NCI-H524 (cell line): ENCODE measurements around the gene STXBP2.

Experiments
- DNase-seq, 2 experiments: peaks; one replicate each; lab custom pipeline; 2025; lab: John Stamatoyannopoulos, UW

The STXBP2 gene

GRCh38 chr19:7650148-7650547 is 13.2 kb downstream of the STXBP2 start:
- no peak for DNase-seq

GRCh38 chr19:7652061-7652641 is 15.2 kb downstream of the STXBP2 start:
- peak; percentile 66 to 82 for DNase-seq

DNA sequence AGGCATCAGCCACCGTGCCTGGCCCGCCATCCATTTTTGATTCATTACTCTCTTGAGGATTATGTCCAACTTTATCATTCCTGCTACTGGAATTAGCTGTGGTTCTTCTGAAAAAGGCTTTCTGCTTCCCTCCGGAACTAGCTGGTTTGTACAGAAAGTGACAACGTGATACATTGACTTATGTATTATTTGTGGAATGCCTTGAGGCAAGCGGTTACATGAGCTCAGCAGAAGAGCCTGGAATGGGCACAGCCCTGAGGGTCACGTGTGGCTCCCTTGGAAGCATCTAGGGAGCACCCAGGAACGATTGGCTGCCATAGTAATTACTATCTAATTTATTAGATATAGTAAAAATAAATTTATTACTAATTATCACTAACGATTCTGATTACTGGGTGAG is 17.5 kb downstream of the STXBP2 start:
- no peak for DNase-seq

DNA sequence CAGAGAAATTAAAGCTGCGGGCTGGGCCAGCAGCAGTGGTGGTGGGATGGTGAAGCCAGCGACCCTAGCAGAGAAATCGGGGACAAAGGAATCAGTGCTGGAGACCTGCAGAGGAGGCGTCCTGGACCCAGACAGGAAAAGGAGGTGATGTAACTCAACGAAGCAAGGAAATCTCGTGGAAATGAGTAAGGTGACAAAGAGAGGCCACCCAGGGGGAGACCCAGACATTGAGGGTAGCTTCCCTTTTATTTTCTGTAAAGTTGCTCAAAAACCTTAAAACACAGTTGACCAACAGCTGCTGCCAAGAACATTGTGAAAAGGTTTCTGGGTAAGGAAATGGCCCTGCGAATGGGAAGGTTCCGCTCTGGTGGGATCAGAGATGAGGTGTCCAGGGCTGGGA is 18.7 kb downstream of the STXBP2 start:
- no peak for DNase-seq

- no peak for DNase-seq
Observed at GRCh38 chr19:7657131-7657751, 20.3 kb downstream of the STXBP2 start.

DNA sequence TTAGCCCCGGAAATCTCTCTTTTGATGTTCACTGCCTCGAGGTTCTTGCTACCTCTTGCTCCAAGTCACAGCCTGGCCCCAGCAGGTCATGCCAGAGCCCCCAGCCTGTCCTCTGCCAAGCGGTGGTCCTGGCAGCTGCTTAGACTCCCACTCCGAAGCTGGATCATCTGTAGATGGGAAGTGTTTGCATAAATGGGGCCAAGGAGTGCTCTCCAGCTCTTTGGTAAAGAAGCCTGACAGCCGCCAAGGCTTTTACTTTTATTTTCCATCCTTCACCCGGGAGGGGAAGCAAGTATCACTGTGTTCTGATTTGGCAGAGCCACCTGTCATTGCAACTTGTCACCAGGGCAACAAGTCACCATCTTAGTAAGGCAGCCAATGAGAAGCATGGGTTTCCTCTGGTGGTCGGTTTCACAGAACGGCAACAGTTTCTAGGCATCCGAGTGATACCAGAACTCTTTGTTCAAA is 21.3 kb downstream of the STXBP2 start:
- DNase-seq: peak; percentile 66 to 84

- DNase-seq: no peak
Observed at GRCh38 chr19:7661744-7662538, 25.0 kb downstream of the STXBP2 start.

DNA sequence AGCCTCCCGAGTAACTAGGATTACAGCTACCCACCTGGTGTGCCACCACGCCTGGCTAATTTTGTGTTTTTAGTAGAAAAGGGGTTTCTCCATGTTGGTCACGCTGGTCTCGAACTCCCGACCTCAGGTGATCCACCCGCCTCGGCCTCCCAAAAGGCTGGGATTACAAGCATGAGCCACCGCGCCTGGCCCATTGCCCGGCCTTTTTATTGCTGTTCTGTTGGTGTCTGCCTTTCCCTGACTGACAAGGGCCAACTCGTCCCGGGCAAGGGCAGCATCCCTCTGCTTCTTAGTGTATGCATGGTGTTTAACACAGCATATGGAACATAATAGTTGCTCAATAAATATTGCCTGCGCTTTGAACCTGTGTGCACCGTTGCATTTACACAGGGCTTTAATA is 25.7 kb downstream of the STXBP2 start:
- DNase-seq: no peak

- DNase-seq: no peak
Observed at GRCh38 chr19:7663706-7664105, 26.8 kb downstream of the STXBP2 start.

DNA sequence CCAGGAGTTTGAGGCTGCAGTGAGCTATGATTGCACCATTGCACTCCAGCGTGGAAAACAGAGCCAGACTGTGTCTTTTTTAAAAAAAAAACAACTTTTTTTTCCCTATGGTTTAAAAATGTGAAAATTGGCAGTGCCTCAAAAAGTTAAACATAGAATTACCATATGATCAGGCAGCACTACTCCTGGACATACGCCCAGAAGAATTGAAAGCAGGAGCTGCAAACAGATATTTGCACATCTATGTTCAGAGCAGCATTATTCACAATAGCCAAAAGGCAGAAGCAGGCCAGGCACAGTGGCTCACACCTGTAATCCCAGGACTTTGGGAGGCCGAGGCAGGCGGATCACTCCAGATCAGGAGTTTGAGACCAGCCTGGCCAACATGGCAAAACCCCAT is 28.2 kb downstream of the STXBP2 start:
- DNase-seq: no peak

DNA sequence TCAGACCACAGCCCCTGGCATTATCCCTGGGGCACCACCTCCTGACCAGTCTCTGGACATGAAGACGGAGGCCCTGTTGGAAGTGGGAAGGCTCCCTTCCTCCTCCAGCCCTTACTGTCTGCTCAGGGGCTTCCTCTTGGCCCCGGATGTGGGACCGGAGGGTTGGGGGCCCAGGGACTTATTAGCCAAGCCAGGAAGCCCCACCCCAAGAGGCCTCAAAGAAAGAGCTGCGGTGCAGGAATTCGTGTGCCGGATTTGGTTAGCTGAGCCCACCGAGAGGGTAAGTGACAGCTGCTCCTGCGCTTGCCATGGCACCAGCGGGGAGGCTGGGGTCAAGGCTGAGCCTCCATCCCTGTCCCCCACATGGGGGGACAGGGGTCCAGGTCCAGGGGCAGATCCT is 31.9 kb downstream of the STXBP2 start, which contains the start of gene RETN:
RETN (plus strand) TSS at position 208 of the 400 bp plus-strand sequence. CDS start 278 bp downstream, outside the sequence.
- no peak for DNase-seq

GRCh38 chr19:7669641-7670040 is 32.7 kb downstream of the STXBP2 start:
- no peak for DNase-seq

DNA sequence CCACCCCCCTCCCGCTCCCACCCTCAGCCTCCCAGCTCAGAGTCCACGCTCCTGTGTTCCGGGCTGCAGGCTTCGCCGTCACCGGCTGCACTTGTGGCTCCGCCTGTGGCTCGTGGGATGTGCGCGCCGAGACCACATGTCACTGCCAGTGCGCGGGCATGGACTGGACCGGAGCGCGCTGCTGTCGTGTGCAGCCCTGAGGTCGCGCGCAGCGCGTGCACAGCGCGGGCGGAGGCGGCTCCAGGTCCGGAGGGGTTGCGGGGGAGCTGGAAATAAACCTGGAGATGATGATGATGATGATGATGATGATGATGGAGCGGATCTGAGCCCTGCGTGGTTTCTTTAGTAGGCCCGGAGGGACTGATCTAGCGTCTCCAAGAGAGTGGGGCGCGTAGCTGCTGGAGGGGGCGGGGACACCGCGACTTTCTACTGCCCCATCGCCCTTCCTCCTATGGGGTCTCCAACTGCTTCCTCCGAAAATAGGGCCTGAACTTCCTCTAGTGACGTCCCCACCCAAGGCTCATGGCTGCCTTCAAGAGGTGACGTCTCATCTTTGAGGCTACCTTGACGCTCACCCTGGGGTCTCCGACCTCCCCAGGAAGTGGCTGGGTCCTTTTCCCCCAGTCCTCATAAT is 33.4 kb downstream of the STXBP2 start:
- peak in 1 of 2 experiments; percentile 44 for DNase-seq

DNA sequence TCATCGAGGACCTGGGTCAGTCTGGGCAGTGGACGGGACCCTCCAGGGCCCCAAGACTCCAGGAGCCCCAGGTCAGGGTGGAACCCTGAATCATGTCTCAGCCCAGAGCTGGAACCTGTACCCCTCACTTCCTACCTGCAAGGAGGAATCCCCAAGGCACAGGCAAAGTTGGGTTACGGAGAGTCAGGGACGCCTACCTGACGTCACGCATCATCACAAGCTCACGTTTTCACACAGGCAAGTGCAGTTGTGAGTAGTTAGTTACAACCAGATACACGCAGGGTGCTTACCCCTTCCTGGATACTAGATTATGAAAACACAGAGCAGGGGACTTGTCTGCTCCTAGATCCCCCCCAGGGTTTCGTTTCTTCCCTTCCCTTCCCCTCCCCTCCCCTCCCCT is 33.9 kb downstream of the STXBP2 start:
- DNase-seq: no peak

GRCh38 chr19:7672522-7672921 is 35.6 kb downstream of the STXBP2 start:
- DNase-seq: no peak

DNA sequence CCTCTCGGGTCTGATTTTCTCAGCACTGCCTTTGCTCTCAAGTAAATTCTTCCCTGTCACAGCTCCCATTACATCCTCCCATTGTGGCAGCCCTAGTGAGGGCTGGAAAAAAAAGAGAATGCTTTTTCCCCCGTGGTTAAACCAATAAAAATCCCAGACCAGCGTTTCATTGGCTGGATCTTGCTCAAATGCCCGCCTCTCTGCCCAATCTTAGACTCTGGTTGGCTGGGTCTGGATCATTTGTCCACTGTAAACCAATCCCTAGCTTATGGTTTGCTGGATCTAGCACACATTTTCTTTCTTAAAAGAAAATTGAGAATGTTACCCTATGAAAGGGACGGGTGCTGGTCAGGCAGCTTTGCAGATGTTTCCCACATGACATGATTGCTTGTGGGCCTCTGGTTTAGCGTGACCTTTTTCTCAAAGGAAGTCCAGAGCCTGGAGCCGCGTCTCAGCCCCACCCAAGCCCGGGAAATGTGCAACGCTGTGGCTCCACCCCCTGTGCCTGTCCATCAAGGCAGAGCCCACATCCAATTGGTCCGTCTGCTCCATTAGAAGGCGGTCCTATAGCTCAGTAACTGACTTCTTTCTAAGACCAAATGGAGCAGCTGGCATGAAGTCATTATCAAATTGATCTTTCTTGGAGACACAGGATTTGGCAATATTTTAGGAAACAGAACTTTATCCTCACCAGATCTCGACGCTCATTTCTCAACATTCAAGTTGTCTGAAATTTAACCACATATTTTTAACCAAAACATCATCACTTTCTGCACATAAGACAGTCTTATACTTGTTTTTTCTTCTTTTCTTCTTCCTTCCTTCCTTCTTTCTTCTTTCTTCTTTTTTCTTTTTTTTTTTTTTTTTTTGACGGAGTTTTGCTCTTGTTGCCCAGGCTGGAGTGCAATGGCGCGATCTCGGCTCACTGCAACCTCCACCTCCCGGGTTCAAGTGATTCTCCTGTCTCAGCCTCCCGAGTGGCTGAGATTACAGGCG is 37.4 kb downstream of the STXBP2 start:
- DNase-seq: peak; percentile 63 to 85

GRCh38 chr19:7676376-7676775 is 39.5 kb downstream of the STXBP2 start:
- no peak for DNase-seq

DNA sequence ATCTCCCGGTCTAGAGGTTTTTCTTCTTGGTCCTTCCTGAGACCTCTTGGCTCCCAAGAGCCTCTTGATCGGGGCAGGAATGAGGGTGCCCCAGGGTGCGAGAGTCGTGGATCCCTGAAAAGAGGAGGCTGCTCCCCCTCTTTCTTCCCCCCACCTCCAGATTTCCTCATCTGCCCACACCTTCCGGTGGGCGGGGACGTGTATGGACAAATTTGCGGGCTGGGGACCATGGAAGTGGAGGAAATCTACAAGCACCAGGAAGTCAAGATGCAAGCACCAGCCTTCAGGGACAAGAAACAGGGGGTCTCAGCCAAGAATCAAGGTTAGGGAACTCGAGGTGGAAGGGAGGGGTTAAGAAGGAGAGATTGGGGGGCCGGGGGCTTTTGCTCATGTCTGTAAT is 39.9 kb downstream of the STXBP2 start, which contains the start of gene MCEMP1:
MCEMP1 (plus strand) TSS at position 237 of the 400 bp plus-strand sequence; CDS start at position 268, 31 bp downstream.
- DNase-seq: no peak

DNA sequence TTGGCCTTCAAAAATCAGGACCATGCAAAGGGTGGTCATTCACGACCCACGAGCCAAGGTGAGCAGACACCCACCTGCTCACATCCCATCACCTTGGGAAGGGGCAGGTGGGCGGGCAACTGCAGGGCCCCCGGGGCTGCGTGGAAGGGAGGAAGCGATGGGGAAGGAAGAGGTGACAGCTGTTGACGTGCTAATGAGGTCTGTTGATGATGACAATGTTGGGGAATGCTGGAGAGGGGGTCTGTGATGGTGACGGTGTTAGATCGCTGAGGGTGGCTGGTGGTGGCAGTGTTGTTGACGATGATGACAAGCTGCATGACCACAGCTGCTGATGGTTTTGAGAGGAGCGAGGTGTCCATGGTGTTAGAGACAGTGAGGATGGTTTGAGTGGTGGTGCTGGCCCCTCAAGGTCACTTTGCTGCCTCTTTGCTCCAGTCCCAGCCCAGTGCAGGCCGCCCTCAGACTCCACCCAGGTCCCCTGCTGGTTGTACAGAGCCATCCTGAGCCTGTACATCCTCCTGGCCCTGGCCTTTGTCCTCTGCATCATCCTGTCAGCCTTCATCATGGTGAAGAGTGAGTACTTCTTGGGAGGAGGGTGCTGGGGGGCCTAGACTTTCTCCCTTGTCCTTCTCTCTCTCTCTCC is 40.9 kb downstream of the STXBP2 start:
- no peak for DNase-seq

DNA sequence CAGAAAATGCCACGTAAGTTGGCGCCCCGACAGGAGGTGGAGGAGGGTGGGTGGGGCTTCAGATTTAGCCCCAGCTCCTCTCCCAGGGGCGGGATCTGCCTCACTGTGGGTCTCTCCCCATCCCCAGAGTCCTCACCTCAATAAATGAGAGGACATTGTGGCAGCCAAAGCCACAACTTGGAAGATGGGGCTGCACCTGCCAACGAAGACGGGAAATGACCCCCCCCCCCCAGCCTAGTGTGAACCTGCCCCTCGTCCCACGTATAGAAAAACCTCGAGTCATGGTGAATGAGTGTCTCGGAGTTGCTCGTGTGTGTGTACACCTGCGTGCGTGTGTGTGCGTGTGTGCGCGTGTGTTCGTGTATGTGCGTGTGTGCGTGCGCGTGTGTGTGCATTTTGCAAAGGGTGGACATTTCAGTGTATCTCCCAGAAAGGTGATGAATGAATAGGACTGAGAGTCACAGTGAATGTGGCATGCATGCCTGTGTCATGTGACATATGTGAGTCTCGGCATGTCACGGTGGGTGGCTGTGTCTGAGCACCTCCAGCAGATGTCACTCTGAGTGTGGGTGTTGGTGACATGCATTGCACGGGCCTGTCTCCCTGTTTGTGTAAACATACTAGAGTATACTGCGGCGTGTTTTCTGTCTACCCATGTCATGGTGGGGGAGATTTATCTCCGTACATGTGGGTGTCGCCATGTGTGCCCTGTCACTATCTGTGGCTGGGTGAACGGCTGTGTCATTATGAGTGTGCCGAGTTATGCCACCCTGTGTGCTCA is 42.3 kb downstream of the STXBP2 start:
- DNase-seq: peak; percentile 66 to 89
